Nephron progenitor cell (in vitro differentiated cells): ENCODE data around the gene SSMEM1.
A peak's percentile ranks its signal among the peaks of the same experiment; 100 is the strongest.

Source experiments
- DNase-seq: peaks from one replicate; pipeline ENCODE4 v3.0.0; 2021
- H3K27ac Mint-ChIP-seq: 2 replicates; pipeline ENCODE4 v1.8.0; 2021; ENCODE audit warnings: mild to moderate bottlenecking, moderate library complexity, mixed read lengths
- H3K27me3 Mint-ChIP-seq: 2 replicates; pipeline ENCODE4 v1.8.0; 2021; ENCODE audit warnings: mild to moderate bottlenecking, low read depth, mixed read lengths; ENCODE audit not compliant: poor library complexity
- H3K36me3 Mint-ChIP-seq: 2 replicates; pipeline ENCODE4 v1.8.0; 2021; ENCODE audit warnings: low read depth, mixed read lengths
- H3K4me1 Mint-ChIP-seq: 2 replicates; pipeline ENCODE4 v1.8.0; 2021; ENCODE audit warnings: mixed read lengths
- H3K4me3 Mint-ChIP-seq: 2 replicates; pipeline ENCODE4 v1.8.0; 2021; ENCODE audit warnings: mild to moderate bottlenecking, moderate library complexity, mixed read lengths
- H3K9me3 Mint-ChIP-seq: 2 replicates; pipeline ENCODE4 v1.8.0; 2021; ENCODE audit warnings: mild to moderate bottlenecking, moderate library complexity, mixed read lengths
- TF ChIP-seq, protein P1 (sequence below): fragments of 200-600 bp; sonication (generic); IDR thresholded peaks from 2 replicates; pipeline ENCODE4 v1.5.0; 2021; ENCODE audit warnings: antibody characterized with exemption

Gene SSMEM1

DNA sequence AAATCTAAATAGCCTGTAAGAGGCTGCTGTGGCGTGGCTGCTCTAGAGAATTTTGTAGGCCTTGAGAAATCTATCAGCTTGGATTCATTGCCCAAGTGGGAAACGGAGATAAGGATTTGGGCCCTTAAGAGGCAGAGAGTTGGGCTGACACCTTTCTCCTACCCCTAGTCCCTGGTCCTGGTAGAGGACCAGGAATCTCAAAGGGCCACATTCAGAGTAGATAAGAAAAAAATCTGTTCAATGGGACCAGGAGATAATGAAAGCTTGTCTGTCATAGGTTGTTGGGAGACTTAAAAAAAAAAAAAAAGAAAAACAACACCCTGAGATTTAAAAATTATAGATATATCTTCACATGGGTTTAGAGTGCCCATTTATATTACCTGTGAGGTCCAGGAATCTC, 20.3 kb upstream of the SSMEM1 start:
- Mint-ChIP-seq H3K27ac (no peak overlapping the region), H3K4me1 (no peaks in the 10 kb centered on the region), H3K9me3 (no peaks in the 10 kb centered on the region), H3K4me3 (no peak overlapping the region), H3K36me3 (peaks cover 84% of the 10 kb centered on the region), H3K27me3 (peaks cover 4% of the 10 kb centered on the region)
- no peak for DNase-seq
- TF ChIP-seq, protein P1, sequence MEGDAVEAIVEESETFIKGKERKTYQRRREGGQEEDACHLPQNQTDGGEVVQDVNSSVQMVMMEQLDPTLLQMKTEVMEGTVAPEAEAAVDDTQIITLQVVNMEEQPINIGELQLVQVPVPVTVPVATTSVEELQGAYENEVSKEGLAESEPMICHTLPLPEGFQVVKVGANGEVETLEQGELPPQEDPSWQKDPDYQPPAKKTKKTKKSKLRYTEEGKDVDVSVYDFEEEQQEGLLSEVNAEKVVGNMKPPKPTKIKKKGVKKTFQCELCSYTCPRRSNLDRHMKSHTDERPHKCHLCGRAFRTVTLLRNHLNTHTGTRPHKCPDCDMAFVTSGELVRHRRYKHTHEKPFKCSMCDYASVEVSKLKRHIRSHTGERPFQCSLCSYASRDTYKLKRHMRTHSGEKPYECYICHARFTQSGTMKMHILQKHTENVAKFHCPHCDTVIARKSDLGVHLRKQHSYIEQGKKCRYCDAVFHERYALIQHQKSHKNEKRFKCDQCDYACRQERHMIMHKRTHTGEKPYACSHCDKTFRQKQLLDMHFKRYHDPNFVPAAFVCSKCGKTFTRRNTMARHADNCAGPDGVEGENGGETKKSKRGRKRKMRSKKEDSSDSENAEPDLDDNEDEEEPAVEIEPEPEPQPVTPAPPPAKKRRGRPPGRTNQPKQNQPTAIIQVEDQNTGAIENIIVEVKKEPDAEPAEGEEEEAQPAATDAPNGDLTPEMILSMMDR, result no peak

DNA sequence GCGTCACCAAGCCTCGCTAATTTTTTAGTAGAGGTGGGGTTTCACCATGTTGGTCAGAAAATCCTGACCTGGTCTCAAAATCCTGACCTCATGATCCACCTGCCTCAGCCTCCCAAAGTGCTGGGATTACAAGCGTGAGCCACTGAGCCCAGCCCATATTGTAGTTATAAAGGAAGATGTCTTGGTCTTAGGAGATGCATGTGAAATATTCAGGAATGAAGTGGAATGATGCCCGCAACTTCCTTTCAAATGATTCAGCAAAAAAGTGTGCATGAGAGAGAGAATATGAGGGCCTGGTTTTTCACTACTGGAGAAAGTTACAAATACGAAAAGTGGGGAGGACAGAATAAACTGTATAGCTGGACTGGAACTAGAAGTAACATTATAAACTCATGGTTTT, 18.3 kb upstream of the SSMEM1 start:
- Mint-ChIP-seq H3K4me3 (no peak overlapping the region), H3K4me1 (no peaks in the 10 kb centered on the region), H3K27me3 (peaks cover 4% of the 10 kb centered on the region), H3K9me3 (no peaks in the 10 kb centered on the region), H3K36me3 (peaks cover 85% of the 10 kb centered on the region), H3K27ac (peak overlapping the region; percentile 15)
- TF ChIP-seq, protein P1, result no peak
- no peak for DNase-seq

DNA sequence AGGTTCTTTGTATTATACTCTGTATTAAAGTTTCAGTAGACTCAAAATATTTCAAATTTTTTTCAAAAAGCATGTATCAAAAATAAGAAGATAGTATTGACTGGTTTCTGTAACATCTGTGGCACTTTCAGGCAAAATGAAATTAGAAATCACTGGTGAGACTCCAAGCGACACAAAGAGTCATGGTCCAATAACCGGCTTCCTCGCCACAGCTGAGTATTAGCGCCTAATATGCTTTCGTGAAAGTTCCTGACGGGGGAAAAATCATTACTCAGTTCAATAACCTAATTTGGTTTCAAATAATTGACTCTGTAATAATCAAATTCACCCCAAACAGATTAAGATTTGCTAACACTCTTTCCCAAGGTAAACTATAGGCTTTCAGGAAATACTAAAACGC, 15.9 kb upstream of the SSMEM1 start:
- no peak overlapping the region for H3K4me3 Mint-ChIP-seq
- H3K36me3 Mint-ChIP-seq, result peaks cover 88% of the 10 kb centered on the region
- H3K27me3 Mint-ChIP-seq, result peaks cover 4% of the 10 kb centered on the region
- TF ChIP-seq, protein P1, result no peak
- no peaks in the 10 kb centered on the region for H3K9me3 Mint-ChIP-seq
- no peak overlapping the region for H3K27ac Mint-ChIP-seq
- no peak for DNase-seq
- no peaks in the 10 kb centered on the region for H3K4me1 Mint-ChIP-seq

DNA sequence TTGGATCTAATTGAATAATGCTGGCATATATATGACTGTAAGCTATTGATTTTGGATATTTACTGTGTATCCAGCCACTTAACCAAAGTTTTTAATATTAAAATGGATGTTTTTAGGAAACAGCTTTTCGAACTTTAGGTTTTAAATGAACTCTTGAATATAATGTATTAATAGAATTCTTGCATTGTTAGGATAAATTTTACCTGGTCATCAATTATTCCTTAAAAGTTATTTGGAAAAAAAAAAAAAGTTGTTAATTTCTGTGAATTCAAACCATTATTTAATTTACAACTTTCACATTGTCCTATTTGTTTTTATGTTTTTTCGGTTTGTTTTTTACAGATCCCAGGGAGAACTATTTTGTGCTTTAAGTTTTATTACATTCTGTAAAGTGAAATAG, 12.3 kb upstream of the SSMEM1 start:
- Mint-ChIP-seq H3K9me3 (no peaks in the 10 kb centered on the region), H3K27ac (no peak overlapping the region), H3K36me3 (peaks cover 91% of the 10 kb centered on the region), H3K27me3 (no peaks in the 10 kb centered on the region), H3K4me3 (no peak overlapping the region), H3K4me1 (no peaks in the 10 kb centered on the region)
- TF ChIP-seq, protein P1, result no peak
- no peak for DNase-seq

DNA sequence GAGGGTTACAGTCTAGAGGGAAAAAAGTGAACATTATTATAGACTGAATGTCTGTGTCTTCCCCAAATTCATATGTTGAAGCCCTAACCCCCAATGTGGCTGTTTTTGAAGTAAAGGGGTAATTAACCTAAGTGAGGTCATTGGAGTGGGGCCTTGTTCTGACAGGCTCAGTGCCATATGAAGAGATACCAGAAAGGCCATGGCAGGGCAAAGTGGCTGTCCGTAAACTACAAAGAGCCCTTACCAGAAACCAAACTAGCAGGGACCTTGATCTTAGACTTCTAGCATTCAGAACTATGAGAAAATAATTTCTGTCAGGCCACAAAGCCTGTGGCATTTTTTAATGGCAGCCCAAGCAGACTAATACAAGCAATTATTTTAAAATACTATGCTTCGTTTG, 11.2 kb upstream of the SSMEM1 start:
- peak overlapping the region; percentile 26 for H3K27ac Mint-ChIP-seq
- no peaks in the 10 kb centered on the region for H3K27me3 Mint-ChIP-seq
- no peak for DNase-seq
- peaks cover 4% of the 10 kb centered on the region for H3K4me1 Mint-ChIP-seq
- no peaks in the 10 kb centered on the region for H3K9me3 Mint-ChIP-seq
- TF ChIP-seq, protein P1, result no peak
- H3K36me3 Mint-ChIP-seq, result peaks cover 96% of the 10 kb centered on the region
- H3K4me3 Mint-ChIP-seq, result no peak overlapping the region

DNA sequence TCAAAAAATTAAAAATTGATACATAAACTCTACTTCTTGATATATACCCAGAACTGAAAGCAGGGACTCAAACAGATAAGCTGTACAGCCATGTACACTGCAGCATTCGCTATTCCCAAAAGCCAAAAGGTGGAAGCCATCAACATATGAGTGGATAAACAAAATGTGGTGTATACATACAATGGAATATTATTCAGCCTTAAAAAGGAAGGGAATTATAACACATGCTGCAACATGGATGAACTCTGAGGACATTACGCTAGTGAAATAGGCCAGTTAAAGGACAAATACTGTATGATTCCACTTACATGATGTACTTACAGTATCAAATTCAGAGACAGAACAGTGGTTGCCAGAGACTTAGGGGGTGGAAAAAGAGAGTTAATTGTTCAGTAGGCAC, 10.6 kb upstream of the SSMEM1 start:
- TF ChIP-seq, protein P1, result no peak
- no peak overlapping the region for H3K27ac Mint-ChIP-seq
- H3K27me3 Mint-ChIP-seq, result no peaks in the 10 kb centered on the region

More for the DNA sequence above, 10.6 kb upstream of the SSMEM1 start:
- no peak for DNase-seq
- no peaks in the 10 kb centered on the region for H3K9me3 Mint-ChIP-seq
- peaks cover 96% of the 10 kb centered on the region for H3K36me3 Mint-ChIP-seq
- no peak overlapping the region for H3K4me3 Mint-ChIP-seq
- H3K4me1 Mint-ChIP-seq, result peaks cover 9% of the 10 kb centered on the region
